ENCODE results near the gene BANP. TPM values are rescaled to one million over a fixed set of nuclear protein-coding genes. Genes with fewer than 3 reads are reported as not detected.
"Not testable (repeated sequence)": the region's sequence is repeated elsewhere in the genome, so short reads cannot be mapped to it uniquely, and the experiment has no call there.

The BANP gene
- total RNA-seq, 1 donor from 2014 or later = 40.8 TPM

GRCh38 chr16:87984180-87984579, 32.9 kb downstream of the BANP start:
- H3K36me3 Mint-ChIP-seq (ENCODE audit: low read depth) = peaks cover 69% of the 10 kb centered on the region
- intact Hi-C loops (cut with micrococcal nuclease); DNase-seq (ENCODE audit: low spot score); H3K9me3 Mint-ChIP-seq; H3K4me3 Mint-ChIP-seq (ENCODE audit: low read depth); H3K27me3 Mint-ChIP-seq (ENCODE audit: low read depth): not testable (repeated sequence)
- H3K4me1 Mint-ChIP-seq (ENCODE audit: low read depth) = peaks cover 62% of the 10 kb centered on the region
- peak overlapping the region; percentile 76 for H3K27ac Mint-ChIP-seq

- Mint-ChIP-seq H3K4me3 (ENCODE audit: low read depth) (no peak overlapping the region), H3K36me3 (ENCODE audit: low read depth) (peaks cover 72% of the 10 kb centered on the region), H3K9me3 (no peaks in the 10 kb centered on the region), H3K4me1 (ENCODE audit: low read depth) (peaks cover 58% of the 10 kb centered on the region), H3K27me3 (ENCODE audit: low read depth) (no peaks in the 10 kb centered on the region), H3K27ac (peak overlapping the region; percentile 76)
- DNase-seq (ENCODE audit: low spot score) = no peak
- intact Hi-C loops (cut with micrococcal nuclease) = no loop called here
Measured at GRCh38 chr16:87984632-87985267, 33.5 kb downstream of the BANP start.

- not testable (repeated sequence) for H3K4me3 Mint-ChIP-seq (ENCODE audit: low read depth)
Measured at GRCh38 chr16:87985493-87985892, 34.3 kb downstream of the BANP start.

GRCh38 chr16:87986361-87986849, 35.2 kb downstream of the BANP start:
- H3K4me3 Mint-ChIP-seq (ENCODE audit: low read depth); DNase-seq (ENCODE audit: low spot score); H3K27me3 Mint-ChIP-seq (ENCODE audit: low read depth); intact Hi-C loops (cut with micrococcal nuclease); H3K9me3 Mint-ChIP-seq: not testable (repeated sequence)
- peaks cover 42% of the 10 kb centered on the region for H3K4me1 Mint-ChIP-seq (ENCODE audit: low read depth)
- H3K36me3 Mint-ChIP-seq (ENCODE audit: low read depth) = peaks cover 70% of the 10 kb centered on the region
- H3K27ac Mint-ChIP-seq = peak overlapping the region; percentile 48

More at GRCh38 chr16:87985493-87985892, 34.3 kb downstream of the BANP start:
- H3K9me3 Mint-ChIP-seq; intact Hi-C loops (cut with micrococcal nuclease); H3K27me3 Mint-ChIP-seq (ENCODE audit: low read depth); DNase-seq (ENCODE audit: low spot score): not testable (repeated sequence)
- Mint-ChIP-seq H3K36me3 (ENCODE audit: low read depth) (peaks cover 69% of the 10 kb centered on the region), H3K4me1 (ENCODE audit: low read depth) (peaks cover 51% of the 10 kb centered on the region), H3K27ac (peak overlapping the region; percentile 7)

DNA sequence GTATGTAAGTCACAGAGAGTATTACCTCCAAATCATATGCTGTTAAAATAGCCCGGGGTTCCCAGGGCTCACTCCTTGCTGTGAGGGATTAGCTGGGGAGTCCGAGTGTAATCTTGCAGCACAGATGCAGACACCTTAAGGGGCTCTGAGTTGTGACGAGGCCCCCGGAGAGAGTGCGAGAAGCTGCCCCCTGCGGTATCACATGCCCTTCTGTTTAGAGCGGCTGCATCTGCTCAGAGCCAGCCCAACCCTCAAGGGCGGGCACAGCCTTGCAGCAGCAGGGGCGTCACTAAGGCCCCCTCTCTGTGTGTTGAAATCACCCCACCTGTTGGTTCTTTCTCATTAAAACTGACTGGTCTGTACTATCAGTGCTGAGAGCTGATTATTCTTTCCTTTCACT, 37.4 kb downstream of the BANP start:
- H3K36me3 Mint-ChIP-seq (ENCODE audit: low read depth) = peaks cover 58% of the 10 kb centered on the region
- H3K27ac Mint-ChIP-seq; intact Hi-C loops (cut with micrococcal nuclease); H3K27me3 Mint-ChIP-seq (ENCODE audit: low read depth); DNase-seq (ENCODE audit: low spot score); H3K4me3 Mint-ChIP-seq (ENCODE audit: low read depth); H3K9me3 Mint-ChIP-seq: not testable (repeated sequence)
- H3K4me1 Mint-ChIP-seq (ENCODE audit: low read depth) = peaks cover 22% of the 10 kb centered on the region

GRCh38 chr16:87990254-87990653, 39.0 kb downstream of the BANP start:
- DNase-seq (ENCODE audit: low spot score); H3K27me3 Mint-ChIP-seq (ENCODE audit: low read depth); H3K27ac Mint-ChIP-seq; intact Hi-C loops (cut with micrococcal nuclease); H3K4me3 Mint-ChIP-seq (ENCODE audit: low read depth); H3K9me3 Mint-ChIP-seq: not testable (repeated sequence)
- Mint-ChIP-seq H3K36me3 (ENCODE audit: low read depth) (peaks cover 45% of the 10 kb centered on the region), H3K4me1 (ENCODE audit: low read depth) (peaks cover 11% of the 10 kb centered on the region)

GRCh38 chr16:87992142-87992541, 40.9 kb downstream of the BANP start:
- H3K4me1 Mint-ChIP-seq (ENCODE audit: low read depth); H3K9me3 Mint-ChIP-seq; DNase-seq (ENCODE audit: low spot score); H3K4me3 Mint-ChIP-seq (ENCODE audit: low read depth); H3K27me3 Mint-ChIP-seq (ENCODE audit: low read depth); H3K27ac Mint-ChIP-seq; intact Hi-C loops (cut with micrococcal nuclease): not testable (repeated sequence)
- H3K36me3 Mint-ChIP-seq (ENCODE audit: low read depth) = peaks cover 31% of the 10 kb centered on the region

GRCh38 chr16:87993901-87994300, 42.7 kb downstream of the BANP start:
- Mint-ChIP-seq H3K27me3 (ENCODE audit: low read depth) (no peaks in the 10 kb centered on the region), H3K4me3 (ENCODE audit: low read depth) (no peak overlapping the region), H3K9me3 (no peaks in the 10 kb centered on the region), H3K36me3 (ENCODE audit: low read depth) (peaks cover 37% of the 10 kb centered on the region), H3K27ac (no peak overlapping the region), H3K4me1 (ENCODE audit: low read depth) (peaks cover 3% of the 10 kb centered on the region)
- intact Hi-C loops (cut with micrococcal nuclease) = no loop called here
- no peak for DNase-seq (ENCODE audit: low spot score)

- Mint-ChIP-seq H3K9me3 (no peaks in the 10 kb centered on the region), H3K4me1 (ENCODE audit: low read depth) (peaks cover 3% of the 10 kb centered on the region), H3K27me3 (ENCODE audit: low read depth) (no peaks in the 10 kb centered on the region), H3K4me3 (ENCODE audit: low read depth) (no peak overlapping the region), H3K27ac (no peak overlapping the region), H3K36me3 (ENCODE audit: low read depth) (peaks cover 26% of the 10 kb centered on the region)
- intact Hi-C loops (cut with micrococcal nuclease) = no loop called here
- DNase-seq (ENCODE audit: low spot score) = no peak
Measured at GRCh38 chr16:87995644-87996043, 44.4 kb downstream of the BANP start.

DNA sequence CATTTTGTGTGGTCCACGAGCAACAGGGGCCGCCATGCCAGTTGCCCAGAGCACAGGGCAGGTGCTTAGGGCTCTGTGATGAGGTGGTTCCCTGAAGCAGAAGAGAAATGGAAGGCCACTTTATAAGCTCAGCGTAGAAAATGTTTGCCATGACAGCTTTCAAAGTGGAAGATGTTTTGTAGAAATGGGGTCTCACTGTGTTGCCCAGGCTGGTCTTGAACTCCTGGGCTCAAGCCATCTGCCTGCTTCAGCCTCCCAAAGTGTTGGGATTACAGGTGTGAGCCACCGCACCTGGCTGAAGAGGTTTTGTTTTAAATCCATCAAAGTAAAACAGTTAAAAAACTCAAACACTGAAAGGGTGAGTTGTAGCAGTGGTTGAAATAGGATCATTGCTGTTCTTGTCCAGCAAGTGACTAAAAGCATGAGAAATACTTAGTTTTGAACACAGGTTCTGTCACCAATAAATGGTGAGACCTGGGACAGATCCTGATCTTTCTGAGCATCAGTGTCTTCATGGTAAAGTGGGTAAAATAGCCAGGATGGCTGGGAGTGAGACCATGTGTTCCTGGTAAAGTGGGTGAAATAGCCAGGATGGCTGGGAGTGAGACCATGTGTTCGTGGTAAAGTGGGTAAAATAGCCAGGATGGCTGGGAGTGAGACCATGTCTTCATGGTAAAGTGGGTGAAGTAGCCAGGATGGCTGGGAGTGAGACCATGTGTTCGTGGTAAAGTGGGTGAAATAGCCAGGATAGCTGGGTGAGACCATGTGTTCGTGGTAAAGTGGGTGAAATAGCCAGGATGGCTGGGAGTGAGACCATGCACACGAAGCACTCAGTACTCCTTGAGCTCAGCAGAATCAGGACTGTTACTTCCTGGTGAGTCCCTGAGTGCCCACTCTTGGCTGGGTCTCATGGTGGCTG, 46.0 kb downstream of the BANP start:
- Mint-ChIP-seq H3K27ac (no peak overlapping the region), H3K27me3 (ENCODE audit: low read depth) (no peaks in the 10 kb centered on the region), H3K36me3 (ENCODE audit: low read depth) (peaks cover 25% of the 10 kb centered on the region), H3K4me1 (ENCODE audit: low read depth) (peaks cover 3% of the 10 kb centered on the region), H3K4me3 (ENCODE audit: low read depth) (no peak overlapping the region), H3K9me3 (no peaks in the 10 kb centered on the region)
- intact Hi-C loops (cut with micrococcal nuclease) = no loop called here
- no peak for DNase-seq (ENCODE audit: low spot score)

DNA sequence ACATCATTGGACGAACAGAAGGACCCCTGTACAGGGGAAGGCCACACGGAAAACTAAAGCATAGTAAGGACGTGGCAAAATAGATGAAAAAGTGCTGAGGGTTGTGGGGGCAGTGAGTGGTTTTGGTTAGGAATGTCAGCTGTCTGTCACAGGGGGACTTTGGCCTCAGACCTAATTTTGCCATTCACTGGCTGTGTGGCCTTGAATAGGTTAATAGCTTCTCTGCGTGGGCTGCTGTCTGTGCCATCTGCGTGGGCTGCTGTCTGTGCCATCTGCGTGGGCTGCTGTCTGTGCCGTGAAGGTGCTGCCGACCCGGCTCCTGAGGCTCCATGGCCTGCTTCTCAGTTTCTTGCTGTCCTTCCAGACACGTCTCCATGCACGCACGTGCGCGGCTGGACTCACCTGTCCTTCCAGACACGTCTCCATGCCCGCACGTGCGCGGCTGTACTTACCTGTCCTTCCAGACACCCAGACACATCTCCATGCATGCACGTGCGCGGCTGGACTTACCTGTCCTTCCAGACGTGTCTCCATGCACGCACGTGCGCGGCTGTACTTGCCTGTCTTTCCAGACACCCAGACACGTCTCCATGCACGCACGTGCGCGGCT, 47.1 kb downstream of the BANP start:
- H3K27ac Mint-ChIP-seq; H3K4me1 Mint-ChIP-seq (ENCODE audit: low read depth); H3K4me3 Mint-ChIP-seq (ENCODE audit: low read depth); H3K27me3 Mint-ChIP-seq (ENCODE audit: low read depth); H3K9me3 Mint-ChIP-seq; intact Hi-C loops (cut with micrococcal nuclease); DNase-seq (ENCODE audit: low spot score): not testable (repeated sequence)
- H3K36me3 Mint-ChIP-seq (ENCODE audit: low read depth) = peaks cover 21% of the 10 kb centered on the region

DNA sequence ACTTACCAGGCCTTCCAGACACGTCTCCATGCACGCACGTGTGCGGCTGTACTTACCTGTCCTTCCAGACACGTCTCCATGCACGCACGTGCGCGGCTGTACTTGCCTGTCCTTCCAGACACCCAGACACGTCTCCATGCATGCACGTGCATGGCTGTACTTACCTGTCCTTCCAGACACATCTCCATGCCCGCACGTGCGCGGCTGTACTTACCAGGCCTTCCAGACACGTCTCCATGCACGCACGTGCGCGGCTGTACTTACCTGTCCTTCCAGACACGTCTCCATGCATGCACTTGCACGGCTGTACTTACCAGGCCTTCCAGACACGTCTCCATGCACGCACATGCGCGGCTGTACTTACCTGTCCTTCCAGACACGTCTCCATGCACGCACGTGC, 47.8 kb downstream of the BANP start:
- not testable (repeated sequence) for H3K4me1 Mint-ChIP-seq (ENCODE audit: low read depth); H3K9me3 Mint-ChIP-seq

DNA sequence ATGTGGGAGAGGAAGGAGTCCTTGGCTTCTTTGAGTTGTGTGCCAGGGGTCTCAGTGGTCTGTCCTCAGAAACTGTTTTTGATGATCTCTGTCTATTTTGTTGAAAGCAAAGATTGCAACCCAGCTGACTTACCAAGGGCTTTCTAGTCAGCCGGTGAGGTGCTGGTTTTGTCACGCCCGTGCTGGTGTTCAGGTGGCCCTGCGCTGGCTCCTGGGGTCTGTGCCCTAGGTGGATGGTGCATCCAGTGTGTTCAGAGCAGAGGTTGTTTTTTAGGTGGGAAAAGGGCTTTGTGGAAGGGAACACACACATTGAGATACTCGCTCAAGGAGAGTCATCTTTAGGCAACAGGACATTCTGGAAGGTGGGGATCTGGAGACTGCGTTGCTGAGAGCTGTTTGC, 51.0 kb downstream of the BANP start:
- H3K27ac Mint-ChIP-seq = no peak overlapping the region
- intact Hi-C loops (cut with micrococcal nuclease) = no loop called here
- no peak overlapping the region for H3K4me3 Mint-ChIP-seq (ENCODE audit: low read depth)
- peaks cover 22% of the 10 kb centered on the region for H3K36me3 Mint-ChIP-seq (ENCODE audit: low read depth)
- H3K27me3 Mint-ChIP-seq (ENCODE audit: low read depth) = no peaks in the 10 kb centered on the region
- peaks cover 3% of the 10 kb centered on the region for H3K4me1 Mint-ChIP-seq (ENCODE audit: low read depth)
- no peaks in the 10 kb centered on the region for H3K9me3 Mint-ChIP-seq
- no peak for DNase-seq (ENCODE audit: low spot score)

More for the DNA sequence above, 47.8 kb downstream of the BANP start:
- H3K27ac Mint-ChIP-seq; intact Hi-C loops (cut with micrococcal nuclease); H3K27me3 Mint-ChIP-seq (ENCODE audit: low read depth); DNase-seq (ENCODE audit: low spot score); H3K4me3 Mint-ChIP-seq (ENCODE audit: low read depth): not testable (repeated sequence)
- H3K36me3 Mint-ChIP-seq (ENCODE audit: low read depth) = peaks cover 17% of the 10 kb centered on the region
